Measurements from ENCODE around the gene INTS11.

INTS11 gene

DNA sequence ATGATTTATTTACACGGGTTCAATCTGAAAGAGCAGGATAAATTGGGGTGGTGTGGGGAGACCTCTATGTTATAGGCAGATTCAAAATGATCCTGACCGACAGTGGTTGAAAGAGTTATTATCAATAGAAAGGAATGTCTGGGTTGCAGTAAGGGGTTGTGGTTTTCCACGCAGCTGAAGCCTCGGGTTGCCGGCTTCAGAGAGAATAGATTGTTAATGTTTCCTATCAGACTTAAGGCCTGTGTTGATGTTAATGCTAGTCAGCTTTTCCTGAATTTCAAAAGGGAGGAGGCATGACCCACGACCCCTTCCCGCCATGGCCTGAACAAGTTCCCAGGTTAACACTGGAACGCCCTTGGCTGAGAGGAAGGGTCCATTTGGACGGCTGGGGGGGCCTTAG, 48.6 kb downstream of the INTS11 start:
- H3K27ac ChIP-seq (ENCODE audit: low read length, poor library complexity, severe bottlenecking), result peak overlapping the region; percentile 70
- H3K9ac ChIP-seq (ENCODE audit: low read length), result no peak overlapping the region
- no peak overlapping the region for H3K4ac ChIP-seq (ENCODE audit: low read depth in 1 of 2, low read length in 2 of 2)
- no peaks in the 10 kb centered on the region for H3K27me3 ChIP-seq (ENCODE audit: control insufficient read depth in 1 of 2, insufficient read depth in 1 of 2, low read length in 2 of 2)
- H3K9me3 ChIP-seq (ENCODE audit: control insufficient read depth, low read length), result no peaks in the 10 kb centered on the region
- no peak overlapping the region for H3K23ac ChIP-seq (ENCODE audit: low read length in 2 of 2)
- peak overlapping the region; percentile 9 for H2BK15ac ChIP-seq (ENCODE audit: low read depth, poor library complexity, severe bottlenecking)
- no peak overlapping the region for H2BK120ac ChIP-seq (ENCODE audit: low read depth, low read length)
- H2AFZ ChIP-seq (ENCODE audit: low read depth, low read length), result no peak overlapping the region
- peaks cover 12% of the 10 kb centered on the region for H3K79me1 ChIP-seq (replicated peaks; ENCODE audit: low read length, poor library complexity, severe bottlenecking)
- H3K4me2 ChIP-seq (ENCODE audit: low read length, poor library complexity, severe bottlenecking), result peak overlapping the region; percentile 10
- H3K4me1 ChIP-seq (ENCODE audit: control insufficient read depth, insufficient read depth, low read depth, low read length), result peaks cover 40% of the 10 kb centered on the region
- H3K36me3 ChIP-seq (ENCODE audit: control insufficient read depth in 1 of 2, insufficient read depth in 2 of 2, low read depth in 1 of 2, low read length in 2 of 2), result peaks cover 3 to 15% of the 10 kb centered on the region in 2 experiments
- peak; percentile 68 for DNase-seq
- no peak overlapping the region for H2BK5ac ChIP-seq (ENCODE audit: low read depth, low read length, poor library complexity, severe bottlenecking)
- no peak overlapping the region for H3K4me3 ChIP-seq (ENCODE audit: insufficient read depth in 1 of 2, low read depth in 1 of 2, low read length in 2 of 2)
- H4K8ac ChIP-seq (ENCODE audit: low read length), result no peak overlapping the region
- H3K14ac ChIP-seq (ENCODE audit: low read length in 2 of 2), result no peak overlapping the region
- no peak overlapping the region for H3K18ac ChIP-seq (ENCODE audit: low read depth in 1 of 2, low read length in 2 of 2)
- no peak overlapping the region for H2BK12ac ChIP-seq (ENCODE audit: low read length in 2 of 2)
- H4K91ac ChIP-seq (ENCODE audit: low read length), result no peak overlapping the region
- H2AK5ac ChIP-seq (ENCODE audit: low read length, severe bottlenecking), result peak overlapping the region; percentile 81
- 78% methylated on average over 9 of the region's 9 CpGs for WGBS

DNA sequence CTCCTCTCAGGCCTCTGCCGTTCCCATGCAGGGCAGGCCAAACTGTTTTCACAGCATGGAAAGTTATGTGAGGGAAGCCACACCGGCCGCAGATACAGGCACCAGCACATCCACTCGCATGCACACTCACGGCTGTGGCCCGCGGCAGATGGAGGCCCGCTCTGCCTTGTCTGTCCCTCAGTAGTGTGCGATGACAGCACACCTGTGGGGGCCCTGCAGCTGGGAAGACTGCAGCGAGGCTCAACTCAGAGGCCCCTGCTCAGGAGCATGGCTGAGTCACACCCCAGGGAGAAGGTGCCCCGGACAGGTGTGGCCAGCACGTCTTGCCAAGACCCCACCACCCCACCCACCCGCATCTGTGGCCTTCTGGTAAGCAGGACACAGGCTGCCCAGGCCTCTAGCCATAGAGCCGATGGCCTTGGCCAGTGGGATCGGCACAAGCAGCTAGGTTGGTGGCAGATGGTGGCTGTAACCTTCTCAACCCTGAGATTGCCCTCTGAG, 49.5 kb downstream of the INTS11 start:
- Histone ChIP-seq H4K8ac (ENCODE audit: low read length) (peak overlapping the region; percentile 45), H3K79me1 (replicated peaks; ENCODE audit: low read length, poor library complexity, severe bottlenecking) (peaks cover 12% of the 10 kb centered on the region), H3K27ac (ENCODE audit: low read length, poor library complexity, severe bottlenecking) (no peak overlapping the region), H3K4ac (ENCODE audit: low read depth in 1 of 2, low read length in 2 of 2) (peak overlapping the region in 1 of 2 experiments; percentile 20), H3K4me2 (ENCODE audit: low read length, poor library complexity, severe bottlenecking) (no peak overlapping the region), H2BK12ac (ENCODE audit: low read length in 2 of 2) (peak overlapping the region in 1 of 2 experiments; percentile 27), H4K91ac (ENCODE audit: low read length) (peak overlapping the region; percentile 34), H3K27me3 (ENCODE audit: control insufficient read depth in 1 of 2, insufficient read depth in 1 of 2, low read length in 2 of 2) (no peaks in the 10 kb centered on the region), H3K9me3 (ENCODE audit: control insufficient read depth, low read length) (no peaks in the 10 kb centered on the region), H3K4me1 (ENCODE audit: control insufficient read depth, insufficient read depth, low read depth, low read length) (peaks cover 48% of the 10 kb centered on the region), H2BK120ac (ENCODE audit: low read depth, low read length) (no peak overlapping the region), H3K4me3 (ENCODE audit: insufficient read depth in 1 of 2, low read depth in 1 of 2, low read length in 2 of 2) (peak overlapping the region in 1 of 2 experiments; percentile 87), H3K9ac (ENCODE audit: low read length) (peak overlapping the region; percentile 73), H2AFZ (ENCODE audit: low read depth, low read length) (no peak overlapping the region), H2BK15ac (ENCODE audit: low read depth, poor library complexity, severe bottlenecking) (no peak overlapping the region), H3K23ac (ENCODE audit: low read length in 2 of 2) (no peak overlapping the region), H3K14ac (ENCODE audit: low read length in 2 of 2) (no peak overlapping the region), H2BK5ac (ENCODE audit: low read depth, low read length, poor library complexity, severe bottlenecking) (no peak overlapping the region), H3K18ac (ENCODE audit: low read depth in 1 of 2, low read length in 2 of 2) (peak overlapping the region in 1 of 2 experiments; percentile 96), H2AK5ac (ENCODE audit: low read length, severe bottlenecking) (peak overlapping the region; percentile 1), H3K36me3 (ENCODE audit: control insufficient read depth in 1 of 2, insufficient read depth in 2 of 2, low read depth in 1 of 2, low read length in 2 of 2) (peaks cover 3 to 18% of the 10 kb centered on the region in 2 experiments)
- DNase-seq, result no peak
- 96% methylated on average over 14 of the region's 15 CpGs for WGBS

- Histone ChIP-seq H4K91ac (ENCODE audit: low read length) (peak overlapping the region; percentile 34), H2BK12ac (ENCODE audit: low read length in 2 of 2) (peak overlapping the region in 1 of 2 experiments; percentile 54)
Measured at GRCh38 chr1:1274299-1274930, 50.0 kb downstream of the INTS11 start.

GRCh38 chr1:1273512-1274298, 50.8 kb downstream of the INTS11 start, which contains the start of gene UBE2J2:
TSS of gene UBE2J2 (minus strand) at chr1:1273854. CDS start at chr1:1267992, 5,862 bp downstream.
- Histone ChIP-seq H2BK5ac (ENCODE audit: low read depth, low read length, poor library complexity, severe bottlenecking) (peak within 1 kb of the TSS; percentile 85), H3K9ac (ENCODE audit: low read length) (peak within 1 kb of the TSS; percentile 95), H3K27ac (ENCODE audit: low read length, poor library complexity, severe bottlenecking) (peak within 1 kb of the TSS; percentile 2), H3K4me1 (ENCODE audit: control insufficient read depth, insufficient read depth, low read depth, low read length) (peaks cover 50% of the 10 kb centered on the region), H3K14ac (ENCODE audit: low read length in 2 of 2) (peak within 1 kb of the TSS; percentile 93 to 97), H4K91ac (ENCODE audit: low read length) (peak within 1 kb of the TSS; percentile 92), H3K36me3 (ENCODE audit: control insufficient read depth in 1 of 2, insufficient read depth in 2 of 2, low read depth in 1 of 2, low read length in 2 of 2) (peaks cover 3 to 18% of the 10 kb centered on the region in 2 experiments), H3K9me3 (ENCODE audit: control insufficient read depth, low read length) (no peaks in the 10 kb centered on the region), H3K23ac (ENCODE audit: low read length in 2 of 2) (peak within 1 kb of the TSS in 1 of 2 experiments; percentile 91), H3K4me3 (ENCODE audit: insufficient read depth in 1 of 2, low read depth in 1 of 2, low read length in 2 of 2) (peak within 1 kb of the TSS; percentile 97 to 99), H3K4ac (ENCODE audit: low read depth in 1 of 2, low read length in 2 of 2) (peak within 1 kb of the TSS; percentile 81 to 90), H3K79me1 (replicated peaks; ENCODE audit: low read length, poor library complexity, severe bottlenecking) (peaks cover 12% of the 10 kb centered on the region), H3K27me3 (ENCODE audit: control insufficient read depth in 1 of 2, insufficient read depth in 1 of 2, low read length in 2 of 2) (no peaks in the 10 kb centered on the region), H2AFZ (ENCODE audit: low read depth, low read length) (peak within 1 kb of the TSS; percentile 91), H3K4me2 (ENCODE audit: low read length, poor library complexity, severe bottlenecking) (peak within 1 kb of the TSS; percentile 89), H2BK15ac (ENCODE audit: low read depth, poor library complexity, severe bottlenecking) (peak within 1 kb of the TSS; percentile 44), H3K18ac (ENCODE audit: low read depth in 1 of 2, low read length in 2 of 2) (peak within 1 kb of the TSS; percentile 95 to 96), H2AK5ac (ENCODE audit: low read length, severe bottlenecking) (peak within 1 kb of the TSS; percentile 1), H4K8ac (ENCODE audit: low read length) (peak within 1 kb of the TSS; percentile 87), H2BK12ac (ENCODE audit: low read length in 2 of 2) (peak within 1 kb of the TSS in 1 of 2 experiments; percentile 54), H2BK120ac (ENCODE audit: low read depth, low read length) (no peak within 1 kb of the TSS)
- 0% methylated on average over 43 of the region's 105 CpGs for WGBS
- peak; percentile 89 for DNase-seq

More at GRCh38 chr1:1274299-1274930, 50.0 kb downstream of the INTS11 start:
- Histone ChIP-seq H3K23ac (ENCODE audit: low read length in 2 of 2) (peak overlapping the region in 1 of 2 experiments; percentile 54), H3K27ac (ENCODE audit: low read length, poor library complexity, severe bottlenecking) (no peak overlapping the region), H3K4me2 (ENCODE audit: low read length, poor library complexity, severe bottlenecking) (peak overlapping the region; percentile 89), H2AFZ (ENCODE audit: low read depth, low read length) (peak overlapping the region; percentile 91), H3K18ac (ENCODE audit: low read depth in 1 of 2, low read length in 2 of 2) (peak overlapping the region; percentile 88 to 96), H3K36me3 (ENCODE audit: control insufficient read depth in 1 of 2, insufficient read depth in 2 of 2, low read depth in 1 of 2, low read length in 2 of 2) (peaks cover 3 to 18% of the 10 kb centered on the region in 2 experiments), H2BK15ac (ENCODE audit: low read depth, poor library complexity, severe bottlenecking) (no peak overlapping the region), H3K4me1 (ENCODE audit: control insufficient read depth, insufficient read depth, low read depth, low read length) (peaks cover 50% of the 10 kb centered on the region), H2AK5ac (ENCODE audit: low read length, severe bottlenecking) (peak overlapping the region; percentile 1), H2BK5ac (ENCODE audit: low read depth, low read length, poor library complexity, severe bottlenecking) (no peak overlapping the region), H3K9ac (ENCODE audit: low read length) (peak overlapping the region; percentile 73), H3K4ac (ENCODE audit: low read depth in 1 of 2, low read length in 2 of 2) (peak overlapping the region; percentile 20 to 22), H3K79me1 (replicated peaks; ENCODE audit: low read length, poor library complexity, severe bottlenecking) (peaks cover 12% of the 10 kb centered on the region), H3K4me3 (ENCODE audit: insufficient read depth in 1 of 2, low read depth in 1 of 2, low read length in 2 of 2) (peak overlapping the region; percentile 71 to 87), H4K8ac (ENCODE audit: low read length) (peak overlapping the region; percentile 45), H2BK120ac (ENCODE audit: low read depth, low read length) (no peak overlapping the region), H3K27me3 (ENCODE audit: control insufficient read depth in 1 of 2, insufficient read depth in 1 of 2, low read length in 2 of 2) (no peaks in the 10 kb centered on the region), H3K14ac (ENCODE audit: low read length in 2 of 2) (peak overlapping the region in 1 of 2 experiments; percentile 97), H3K9me3 (ENCODE audit: control insufficient read depth, low read length) (no peaks in the 10 kb centered on the region)
- no peak for DNase-seq
- WGBS, result 38% methylated on average over 22 of the region's 31 CpGs
